K562 (cell line): ENCODE measurements around the gene EIPR1. TPM values are rescaled to one million over a fixed set of nuclear protein-coding genes. Genes with fewer than 3 reads are reported as not detected.

Source experiments
- ATAC-seq: fragments of 200-7000 bp; cut with Tn5 transposase; 3 replicates; pipeline ENCODE4 v1.9.1; 2020; ENCODE audit warnings: moderate library complexity
- BruUV-seq: library from RNA; stranded (reverse); fragments of 400-500 nt; replicated peaks from 2 replicates; lab custom pipeline; 2021; lab: Mats Ljungman, UMichigan
- CTCF ChIA-PET: fragments of 300-600 bp; formaldehyde crosslinking; extraction: SDS; loops from one replicate; lab custom pipeline; 2021; ENCODE audit warnings: low intra/inter-chr PET ratio; lab: Yijun Ruan, JAX
- POLR2A ChIA-PET: fragments of 300-600, 350-650 bp; sonication (Branson Sonifier 250); formaldehyde crosslinking; extraction: SDS; loops from one replicate; lab custom pipeline; 2021; ENCODE audit warnings: antibody characterized with exemption, inconsistent platforms; lab: Yijun Ruan, JAX
- DNase-seq, 4 experiments: peaks; one replicate each; pipeline versions ENCODE4 v3.0.0 to v3.0.0-alpha.2; 2011 to 2018; ENCODE audit warnings: low spot score in 3 of 4, mixed read lengths in 3 of 4; ENCODE audit errors: extremely low read depth in 1 of 4
- FAIRE-seq: peaks from 2 replicates; lab custom pipeline; 2011; peaks lifted over from hg19 to GRCh38; lab: Jason Lieb, UNC
- H2AFZ ChIP-seq: 2 replicates; pipeline ENCODE4 v1.6.0; 2011; ENCODE audit warnings: low read depth, low read length, control low read depth, inconsistent platforms
- H3K27ac ChIP-seq: fragments of 200-600 bp; 3 replicates; pipeline ENCODE4 v1.8.0; 2011; ENCODE audit warnings: low read depth, mild to moderate bottlenecking, control low read depth, inconsistent platforms, low read length, moderate library complexity, mixed read lengths; ENCODE audit errors: extremely low read depth
- H3K27me3 ChIP-seq, 2 experiments: fragments of 300-600 bp in 1 of 2; 2 replicates in 1 of 2; 3 replicates in 1 of 2; pipeline versions ENCODE4 v1.6.0 to v1.8.0; 2011; ENCODE audit warnings: inconsistent platforms in 2 of 2, low read length in 2 of 2, mild to moderate bottlenecking in 1 of 2, mixed read lengths in 1 of 2, moderate library complexity in 1 of 2; ENCODE audit not compliant: control insufficient read depth in 2 of 2, insufficient read depth in 2 of 2
- H3K36me3 ChIP-seq: fragments of 300-600 bp; 3 replicates; pipeline ENCODE4 v1.8.0; 2011; ENCODE audit warnings: mild to moderate bottlenecking, low read length, inconsistent platforms; ENCODE audit not compliant: control insufficient read depth, insufficient read depth
- H3K4me1 ChIP-seq, 2 experiments: fragments of 200-600 bp in 1 of 2; replicated peaks in 1 of 2; 2 replicates in 1 of 2; 3 replicates in 1 of 2; pipeline versions ENCODE4 v1.5.1 to v1.8.0; 2011; ENCODE audit warnings: inconsistent platforms in 2 of 2, low read length in 2 of 2, mild to moderate bottlenecking in 1 of 2, mixed read lengths in 1 of 2, moderate library complexity in 1 of 2; ENCODE audit not compliant: control insufficient read depth in 2 of 2, insufficient read depth in 2 of 2
- H3K4me2 ChIP-seq: 2 replicates; pipeline ENCODE4 v1.6.1; 2011; ENCODE audit warnings: low read length, control low read depth, inconsistent platforms, mixed read lengths; ENCODE audit not compliant: insufficient read depth
- H3K4me3 ChIP-seq: fragments of 200-600 bp; sonication (generic), shearing (Covaris generic); 2 replicates; pipeline ENCODE4 v1.5.1; 2016; ENCODE audit warnings: control low read depth, inconsistent platforms
- H3K79me2 ChIP-seq: fragments of 200-600 bp; 3 replicates; pipeline ENCODE4 v1.8.0; 2011; ENCODE audit warnings: low read length, inconsistent platforms; ENCODE audit not compliant: control insufficient read depth, insufficient read depth
- H3K9ac ChIP-seq, 2 experiments: 2 replicates each; pipeline versions ENCODE4 v1.6.0 to v1.6.1; 2011; ENCODE audit warnings: low read depth in 2 of 2, low read length in 2 of 2, control low read depth in 1 of 2, inconsistent platforms in 1 of 2, mild to moderate bottlenecking in 1 of 2, mixed read lengths in 1 of 2; ENCODE audit not compliant: insufficient read depth in 1 of 2
- H3K9me1 ChIP-seq: one replicate; pipeline ENCODE4 v1.6.0; 2011; ENCODE audit warnings: inconsistent platforms, mild to moderate bottlenecking, low read length, moderate library complexity; ENCODE audit not compliant: control insufficient read depth, insufficient read depth
- H3K9me3 ChIP-seq: replicated peaks from 2 replicates; pipeline ENCODE4 v1.5.1; 2011; ENCODE audit warnings: low read depth, low read length, inconsistent platforms; ENCODE audit not compliant: control insufficient read depth, insufficient read depth
- H4K20me1 ChIP-seq: replicated peaks from 2 replicates; pipeline ENCODE4 v1.6.1; 2011; ENCODE audit warnings: low read length, inconsistent platforms, mixed read lengths; ENCODE audit not compliant: control insufficient read depth, insufficient read depth
- HSF4 ChIP-seq: fragments of 250-450 bp; sonication (Bioruptor Pico); IDR thresholded peaks from 2 replicates; pipeline ENCODE4 v2.1.2; 2022; ENCODE audit warnings: mild to moderate bottlenecking, moderate library complexity, borderline replicate concordance
- KLF10 ChIP-seq: fragments of 250-450 bp; sonication (Bioruptor Pico); IDR thresholded peaks from 2 replicates; pipeline ENCODE4 v1.6.1; 2021; ENCODE audit warnings: matching md5 sums
- MITF ChIP-seq: IDR thresholded peaks from 2 replicates; pipeline ENCODE4 v1.6.1; 2014; ENCODE audit warnings: antibody characterized with exemption
- MTA3 ChIP-seq: fragments of 450-650 bp; formaldehyde crosslinking; IDR thresholded peaks from 2 replicates; pipeline ENCODE4 v1.6.1; 2017; ENCODE audit warnings: mild to moderate bottlenecking, borderline replicate concordance
- NCOA1 ChIP-seq: fragments of 450-650 bp; IDR thresholded peaks from 2 replicates; pipeline ENCODE4 v1.6.1; 2016; ENCODE audit warnings: low read depth
- NFATC3 ChIP-seq: fragments of 450-650 bp; IDR thresholded peaks from 2 replicates; pipeline ENCODE4 v1.6.1; 2017; ENCODE audit warnings: mild to moderate bottlenecking
- NFRKB ChIP-seq: fragments of 450-650 bp; IDR thresholded peaks from 2 replicates; pipeline ENCODE4 v1.6.1; 2016; ENCODE audit warnings: low read depth
- RNF2 ChIP-seq: sonication (generic); IDR thresholded peaks from 2 replicates; pipeline ENCODE4 v1.6.1; 2016
- ZEB2 ChIP-seq: fragments of 450-650 bp; IDR thresholded peaks from 2 replicates; pipeline ENCODE4 v1.6.1; 2016
- ZFP36 ChIP-seq: fragments of 150-350 bp; IDR thresholded peaks from 2 replicates; pipeline ENCODE4 v1.6.1; 2018; ENCODE audit warnings: low read length, low read depth; ENCODE audit not compliant: partially characterized antibody
- ZMIZ1 ChIP-seq, 2 experiments: fragments of 150-350 bp in 1 of 2; IDR thresholded peaks; 2 replicates each; pipeline ENCODE4 v1.6.1; 2012 to 2016; ENCODE audit warnings: low read depth in 2 of 2, low read length in 2 of 2, mild to moderate bottlenecking in 1 of 2, moderate library complexity in 1 of 2
- ZNF57 ChIP-seq: fragments of 450-650 bp; formaldehyde crosslinking; IDR thresholded peaks from 2 replicates; pipeline ENCODE4 v1.4.0; 2020; ENCODE audit warnings: mild to moderate bottlenecking, moderate library complexity
- ZNF583 ChIP-seq: fragments of 250-450 bp; sonication (Bioruptor Pico); IDR thresholded peaks from 2 replicates; pipeline ENCODE4 v1.4.0; 2020
- WGBS: fragments of 100-300 bp; shearing (Covaris generic); methylation state at CpG from one replicate; pipeline ENCODE4 v1.1.6; 2016; ENCODE audit warnings: low coverage, mixed read lengths; ENCODE audit not compliant: insufficient coverage; ENCODE audit errors: missing lambda C conversion rate; 5-methylcytosine and 5-hydroxymethylcytosine counted together
- in situ Hi-C: fragments of 300-500 bp; cut with MboI; formaldehyde crosslinking; loops from 4 replicates; pipeline ENCODE4 v1.15.0; 2018; ENCODE audit warnings: inconsistent platforms, mixed read lengths
- intact Hi-C: fragments of 100-400 bp; cut with micrococcal nuclease; formaldehyde crosslinking; loops from 2 replicates; pipeline ENCODE4 v1.14.2; 2022
- polyA plus RNA-seq, 8 experiments: library from polyadenylated mRNA; depleted of rRNA in 4 of 8; stranded (reverse) in 5 of 8; unstranded in 3 of 8; fragments of >200 nt; fragmentation: Nextera tagmentation in 2 of 8; fragmentation: Illumina TruSeq in 1 of 8; extraction: Ambion mirVana in 2 of 8; extraction: Trizol in 1 of 8; gene quantifications; 2 replicates each; pipeline versions ENCODE4 v1.2.1 to v1.2.3, GENCODE V29; 2011 to 2014; ENCODE audit warnings: inconsistent platforms in 1 of 8, missing spikeins in 1 of 8
- total RNA-seq, 7 experiments: library from RNA; depleted of rRNA in 6 of 7; stranded (reverse); fragments of >200 nt in 6 of 7; fragmentation: Illumina TruSeq in 2 of 7; extraction: Trizol in 2 of 7; gene quantifications; 2 replicates each; pipeline versions ENCODE4 v1.2.1 to v1.2.3, GENCODE V29; 2011 to 2021; ENCODE audit warnings: low replicate concordance in 1 of 7
- TF ChIP-seq, protein P1 (sequence below): fragments of 450-650 bp; IDR thresholded peaks from 2 replicates; pipeline ENCODE4 v1.6.1; 2016; ENCODE audit warnings: antibody characterized with exemption
- TF ChIP-seq, protein P2 (sequence below): fragments of 250-450 bp; sonication (Bioruptor Pico); IDR thresholded peaks from 2 replicates; pipeline ENCODE4 v1.5.0; 2020; ENCODE audit warnings: mild to moderate bottlenecking, borderline replicate concordance

The EIPR1 gene
- total and polyA plus RNA-seq, 9 of the 15 experiments (the other 6 are each of a cell fraction or from before 2014, with no cell fraction given): 19.9 to 54.4 (median 35.9) TPM

DNA sequence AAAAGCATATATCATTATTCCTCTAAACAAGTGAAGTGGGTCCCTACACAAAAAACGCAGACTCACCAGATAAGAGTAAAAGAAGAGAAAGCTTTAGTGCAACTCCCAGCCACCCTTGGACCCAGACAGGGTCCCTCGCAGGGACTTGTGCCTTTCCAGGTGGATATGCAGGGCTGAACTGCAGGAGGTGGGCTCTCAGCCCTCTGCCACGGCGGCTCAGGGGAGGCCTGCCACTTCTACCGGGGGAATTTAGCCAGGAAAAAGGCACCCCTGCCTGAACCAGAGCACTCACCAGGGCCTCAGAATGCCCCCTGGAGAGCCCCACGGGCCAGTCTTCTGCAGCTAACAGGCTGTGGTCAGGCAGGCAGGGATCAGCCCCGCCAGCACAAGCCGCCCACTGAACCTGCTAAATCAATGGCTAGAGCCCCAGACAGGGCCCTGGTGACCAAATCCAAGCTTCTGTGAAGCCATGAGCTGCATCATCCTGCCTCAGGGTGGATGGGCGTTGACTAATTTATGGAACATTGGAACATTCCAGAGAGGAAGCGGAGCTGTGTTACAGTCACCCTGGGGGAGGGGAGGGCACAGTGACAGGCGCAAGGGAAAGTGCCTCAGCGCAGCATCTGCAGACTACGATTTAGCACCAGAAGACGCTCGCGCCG lies 209.3 kb downstream of the EIPR1 start:
- FAIRE-seq: no peak
- Histone ChIP-seq H3K9me1 (no peaks in the 10 kb centered on the region), H3K4me2 (no peak overlapping the region), H3K27me3 (no peaks in the 10 kb centered on the region), H3K4me1 (no peaks in the 10 kb centered on the region), H3K79me2 (no peaks in the 10 kb centered on the region), H4K20me1 (no peaks in the 10 kb centered on the region), H3K27ac (no peak overlapping the region), H3K4me3 (no peak overlapping the region), H3K36me3 (no peaks in the 10 kb centered on the region; the same call in 2 of the 3 replicates), H2AFZ (no peak overlapping the region), H3K9ac (no peak overlapping the region), H3K9me3 (no peaks in the 10 kb centered on the region)
- WGBS: 60% methylated on average over 17 of the region's 17 CpGs
- ChIA-PET POLR2A (interaction anchor here (1.1 kb wide), 1 partner anchor 24 kb away, joined by 3 read pairs; no protein-coding TSS in a partner anchor), CTCF (no interaction called here)
- BruUV-seq: no TSS peak
- intact Hi-C loops (no loop called here), in situ Hi-C loops (no loop called here)
- ATAC-seq: no peak
- no peak for DNase-seq
- TF ChIP-seq KLF10 (no peak), HSF4 (no peak), ZEB2 (no peak), RNF2 (no peak), ZNF583 (CRISPR knock-in tag) (no peak), ZMIZ1 (IDR thresholded peaks at IDR 0.05; ENCODE audit: low read depth in 2 of 2, low read length in 2 of 2) (no peak), ZFP36 (no peak), NCOA1 (no peak), NFATC3 (no peak), MITF (no peak), MTA3 (no peak), ZNF57 (CRISPR knock-in tag) (no peak), NFRKB (no peak)
- TF ChIP-seq, protein P1, sequence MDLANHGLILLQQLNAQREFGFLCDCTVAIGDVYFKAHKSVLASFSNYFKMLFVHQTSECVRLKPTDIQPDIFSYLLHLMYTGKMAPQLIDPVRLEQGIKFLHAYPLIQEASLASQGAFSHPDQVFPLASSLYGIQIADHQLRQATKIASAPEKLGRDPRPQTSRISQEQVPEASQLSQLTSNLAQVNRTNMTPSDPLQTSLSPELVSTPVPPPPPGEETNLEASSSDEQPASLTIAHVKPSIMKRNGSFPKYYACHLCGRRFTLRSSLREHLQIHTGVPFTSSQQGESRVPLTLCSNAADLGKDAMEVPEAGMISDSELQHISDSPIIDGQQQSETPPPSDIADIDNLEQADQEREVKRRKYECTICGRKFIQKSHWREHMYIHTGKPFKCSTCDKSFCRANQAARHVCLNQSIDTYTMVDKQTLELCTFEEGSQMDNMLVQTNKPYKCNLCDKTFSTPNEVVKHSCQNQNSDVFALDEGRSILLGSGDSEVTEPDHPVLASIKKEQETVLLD: no peak
- TF ChIP-seq, protein P2, sequence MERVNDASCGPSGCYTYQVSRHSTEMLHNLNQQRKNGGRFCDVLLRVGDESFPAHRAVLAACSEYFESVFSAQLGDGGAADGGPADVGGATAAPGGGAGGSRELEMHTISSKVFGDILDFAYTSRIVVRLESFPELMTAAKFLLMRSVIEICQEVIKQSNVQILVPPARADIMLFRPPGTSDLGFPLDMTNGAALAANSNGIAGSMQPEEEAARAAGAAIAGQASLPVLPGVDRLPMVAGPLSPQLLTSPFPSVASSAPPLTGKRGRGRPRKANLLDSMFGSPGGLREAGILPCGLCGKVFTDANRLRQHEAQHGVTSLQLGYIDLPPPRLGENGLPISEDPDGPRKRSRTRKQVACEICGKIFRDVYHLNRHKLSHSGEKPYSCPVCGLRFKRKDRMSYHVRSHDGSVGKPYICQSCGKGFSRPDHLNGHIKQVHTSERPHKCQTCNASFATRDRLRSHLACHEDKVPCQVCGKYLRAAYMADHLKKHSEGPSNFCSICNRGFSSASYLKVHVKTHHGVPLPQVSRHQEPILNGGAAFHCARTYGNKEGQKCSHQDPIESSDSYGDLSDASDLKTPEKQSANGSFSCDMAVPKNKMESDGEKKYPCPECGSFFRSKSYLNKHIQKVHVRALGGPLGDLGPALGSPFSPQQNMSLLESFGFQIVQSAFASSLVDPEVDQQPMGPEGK (CRISPR knock-in tag): no peak
